ENCODE results near the gene RAB31.

Gene RAB31

DNA sequence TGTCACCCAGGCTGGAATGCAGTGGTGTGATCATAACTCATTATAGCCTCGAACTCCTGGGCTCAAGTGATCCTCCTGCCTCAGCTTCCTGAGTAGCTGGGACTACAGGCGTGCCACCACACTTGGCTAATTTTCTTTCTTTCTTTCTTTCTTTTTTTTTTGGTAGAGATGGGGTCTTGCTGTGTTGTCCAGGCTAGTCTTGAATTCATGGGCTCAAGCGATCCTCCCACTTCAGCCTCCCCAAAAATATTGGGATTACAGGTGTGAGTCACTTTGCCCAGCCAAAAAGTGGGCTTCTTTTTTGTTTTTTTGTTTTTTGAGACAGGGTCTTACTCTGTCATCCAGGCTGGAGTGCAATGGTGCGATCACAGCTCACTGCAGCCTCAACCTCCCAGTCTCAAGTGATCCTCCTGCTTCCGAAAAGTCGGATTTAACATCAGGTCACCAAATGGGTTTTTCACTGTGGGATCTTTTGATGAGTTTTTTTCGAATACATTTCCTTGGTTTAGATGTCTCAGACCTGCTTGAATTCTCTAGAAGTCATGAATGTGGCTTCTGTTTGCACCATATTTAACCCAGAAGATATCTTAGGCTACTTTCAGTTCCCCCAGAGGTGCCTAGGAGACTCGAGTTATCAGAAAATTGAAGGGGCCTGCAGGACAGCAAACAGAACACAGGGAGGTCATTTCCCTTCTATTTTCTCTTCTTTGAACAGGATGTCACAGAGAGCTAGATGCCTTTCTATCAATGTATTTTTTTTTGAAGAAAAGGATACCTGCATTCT is 8.9 kb downstream of the RAB31 start:
- TF ChIP-seq, protein P1, sequence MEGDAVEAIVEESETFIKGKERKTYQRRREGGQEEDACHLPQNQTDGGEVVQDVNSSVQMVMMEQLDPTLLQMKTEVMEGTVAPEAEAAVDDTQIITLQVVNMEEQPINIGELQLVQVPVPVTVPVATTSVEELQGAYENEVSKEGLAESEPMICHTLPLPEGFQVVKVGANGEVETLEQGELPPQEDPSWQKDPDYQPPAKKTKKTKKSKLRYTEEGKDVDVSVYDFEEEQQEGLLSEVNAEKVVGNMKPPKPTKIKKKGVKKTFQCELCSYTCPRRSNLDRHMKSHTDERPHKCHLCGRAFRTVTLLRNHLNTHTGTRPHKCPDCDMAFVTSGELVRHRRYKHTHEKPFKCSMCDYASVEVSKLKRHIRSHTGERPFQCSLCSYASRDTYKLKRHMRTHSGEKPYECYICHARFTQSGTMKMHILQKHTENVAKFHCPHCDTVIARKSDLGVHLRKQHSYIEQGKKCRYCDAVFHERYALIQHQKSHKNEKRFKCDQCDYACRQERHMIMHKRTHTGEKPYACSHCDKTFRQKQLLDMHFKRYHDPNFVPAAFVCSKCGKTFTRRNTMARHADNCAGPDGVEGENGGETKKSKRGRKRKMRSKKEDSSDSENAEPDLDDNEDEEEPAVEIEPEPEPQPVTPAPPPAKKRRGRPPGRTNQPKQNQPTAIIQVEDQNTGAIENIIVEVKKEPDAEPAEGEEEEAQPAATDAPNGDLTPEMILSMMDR (IDR thresholded peaks at IDR 0.05; ENCODE audit: low read depth, low read length, missing control alignments): no peak
- Histone ChIP-seq H3K4me3 (ENCODE audit: low read depth, low read length) (no peak overlapping the region), H3K27me3 (replicated peaks) (no peaks in the 10 kb centered on the region), H3K27ac (no peak overlapping the region), H3K36me3 (replicated peaks) (peaks cover 3% of the 10 kb centered on the region)
- DNase-seq: no peak
- in situ Hi-C loops (cut with HindIII; ENCODE audit: low pct_ligation_motif_present, low sequenced_read_pairs): no loop called here

DNA sequence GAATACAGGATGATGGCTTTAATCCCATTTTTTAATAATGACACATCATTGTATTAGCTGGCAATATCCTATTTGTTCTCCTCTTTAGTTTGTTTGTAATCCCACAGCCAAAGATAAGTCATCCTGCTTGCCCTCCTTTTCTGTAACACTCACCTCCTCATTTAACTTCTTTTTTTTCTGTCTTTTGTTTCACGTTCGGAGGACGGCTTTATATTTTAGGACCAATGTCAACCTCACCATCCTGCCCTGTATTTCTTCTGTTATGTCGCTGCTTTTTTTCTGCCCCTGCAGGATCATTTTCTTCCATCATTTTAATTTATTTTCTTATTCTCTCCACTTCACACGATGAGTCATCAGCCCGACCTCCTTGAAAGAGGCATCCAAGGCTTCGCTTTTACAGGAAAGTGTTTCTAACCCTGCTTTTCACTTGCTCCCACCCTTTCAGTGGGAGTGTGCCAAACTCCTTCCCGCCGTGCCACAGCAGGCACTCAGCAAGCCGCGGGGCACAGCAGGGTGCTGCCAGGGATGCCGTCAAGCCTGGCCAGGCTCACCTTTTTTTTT is 11.4 kb downstream of the RAB31 start:
- peak overlapping the region; percentile 91 for H3K27ac ChIP-seq
- TF ChIP-seq, protein P1 (IDR thresholded peaks at IDR 0.05; ENCODE audit: low read depth, low read length, missing control alignments): no peak

DNA sequence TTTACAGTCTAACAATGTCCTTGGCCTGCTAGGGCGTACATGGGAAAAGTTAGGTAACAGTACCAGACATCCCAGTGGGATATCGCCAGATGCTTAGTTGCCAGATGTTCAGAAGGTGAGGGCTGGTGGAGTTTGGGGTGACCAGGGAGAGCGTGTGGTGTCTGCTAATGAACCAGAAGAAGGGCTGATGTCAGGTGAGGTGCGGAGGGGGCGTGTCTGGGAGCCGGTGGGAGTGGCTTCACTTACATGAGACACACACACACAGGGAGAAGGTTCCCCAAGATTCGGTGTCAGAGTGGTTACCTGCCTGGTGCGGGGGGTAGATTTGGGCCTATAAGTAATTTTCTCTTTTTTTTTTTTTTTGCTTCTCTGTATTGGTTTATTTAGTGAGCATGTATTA is 12.2 kb downstream of the RAB31 start:
- Histone ChIP-seq H3K4me3 (ENCODE audit: low read depth, low read length) (no peak overlapping the region), H3K36me3 (replicated peaks) (peaks cover 7% of the 10 kb centered on the region), H3K27ac (peak overlapping the region; percentile 91), H3K27me3 (replicated peaks) (no peaks in the 10 kb centered on the region)
- DNase-seq: no peak
- TF ChIP-seq, protein P1 (IDR thresholded peaks at IDR 0.05; ENCODE audit: low read depth, low read length, missing control alignments): no peak
- in situ Hi-C loops (cut with HindIII; ENCODE audit: low pct_ligation_motif_present, low sequenced_read_pairs): no loop called here

More for the DNA sequence above, 11.4 kb downstream of the RAB31 start:
- in situ Hi-C loops (cut with HindIII; ENCODE audit: low pct_ligation_motif_present, low sequenced_read_pairs): no loop called here
- peak; percentile 71 for DNase-seq
- peaks cover 7% of the 10 kb centered on the region for H3K36me3 ChIP-seq (replicated peaks)
- H3K27me3 ChIP-seq (replicated peaks): no peaks in the 10 kb centered on the region
- peak overlapping the region; percentile 12 for H3K4me3 ChIP-seq (ENCODE audit: low read depth, low read length)

DNA sequence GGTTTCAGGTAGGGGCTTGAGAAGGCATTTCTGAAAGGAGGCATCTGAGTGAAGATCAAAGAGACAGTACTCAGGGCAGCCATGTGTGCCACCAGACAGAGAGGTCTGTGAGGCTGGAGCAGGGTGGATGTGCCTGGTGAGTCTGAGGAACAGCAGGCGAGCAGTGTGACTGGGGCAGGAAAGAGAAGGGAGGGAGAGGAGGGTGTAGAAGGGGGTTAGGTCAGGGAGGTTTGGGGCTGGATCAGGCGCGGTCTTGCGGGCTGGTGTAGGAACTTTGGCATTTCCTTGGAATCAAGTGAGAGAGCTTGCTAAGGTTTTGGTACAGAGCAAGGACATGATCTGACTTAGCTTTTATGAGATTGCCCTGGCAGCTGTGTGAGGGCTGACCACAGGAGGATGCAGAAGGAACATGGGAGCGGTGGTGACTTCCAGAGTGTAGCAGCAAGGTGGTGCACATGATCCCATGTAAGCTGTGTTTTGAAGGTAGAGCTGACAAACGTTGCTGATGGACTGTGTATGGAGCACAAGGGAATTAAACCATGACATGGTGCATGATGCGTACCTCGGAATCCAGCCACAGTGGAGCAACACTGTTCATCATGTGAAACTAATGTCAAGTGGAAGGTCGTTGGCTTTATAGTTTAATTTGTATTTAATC is 13.9 kb downstream of the RAB31 start:
- no peak for DNase-seq
- Histone ChIP-seq H3K4me3 (ENCODE audit: low read depth, low read length) (no peak overlapping the region), H3K36me3 (replicated peaks) (peaks cover 9% of the 10 kb centered on the region), H3K27me3 (replicated peaks) (no peaks in the 10 kb centered on the region), H3K27ac (no peak overlapping the region)
- in situ Hi-C loops (cut with HindIII; ENCODE audit: low pct_ligation_motif_present, low sequenced_read_pairs): no loop called here
- TF ChIP-seq, protein P1 (IDR thresholded peaks at IDR 0.05; ENCODE audit: low read depth, low read length, missing control alignments): no peak

DNA sequence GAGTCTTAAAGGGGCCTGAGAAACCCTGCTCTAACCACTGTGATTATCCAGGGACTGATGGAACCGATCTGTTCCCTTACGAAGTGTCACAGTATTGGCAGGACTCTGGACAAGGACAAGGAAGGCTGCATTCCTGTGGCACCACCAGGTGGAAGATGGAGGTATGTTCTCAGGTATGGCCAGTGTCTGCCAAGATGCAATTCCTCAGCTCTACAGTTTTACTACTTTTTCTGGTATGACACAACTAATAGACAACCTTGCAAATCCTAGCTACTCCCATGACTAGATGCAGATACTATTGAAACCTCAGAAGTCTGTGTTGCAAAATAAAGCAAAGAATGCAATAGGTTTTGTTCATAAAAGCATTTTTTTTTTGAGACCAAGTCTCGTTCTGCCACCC is 14.6 kb downstream of the RAB31 start:
- Histone ChIP-seq H3K27me3 (replicated peaks) (no peaks in the 10 kb centered on the region), H3K27ac (no peak overlapping the region), H3K4me3 (ENCODE audit: low read depth, low read length) (no peak overlapping the region), H3K36me3 (replicated peaks) (peaks cover 9% of the 10 kb centered on the region)
- in situ Hi-C loops (cut with HindIII; ENCODE audit: low pct_ligation_motif_present, low sequenced_read_pairs): no loop called here
- TF ChIP-seq, protein P1 (IDR thresholded peaks at IDR 0.05; ENCODE audit: low read depth, low read length, missing control alignments): no peak
- no peak for DNase-seq
